HepG2 (cell line): ENCODE results near the gene ARHGEF16. TPM values are rescaled to one million over a fixed set of nuclear protein-coding genes. Genes with fewer than 3 reads are reported as not detected.

Source experiments
- ATF7-NPFF ChIP-seq: sonication (generic); formaldehyde crosslinking; IDR thresholded peaks from 2 replicates; pipeline ENCODE4 v1.8.1; 2023; ENCODE audit warnings: mild to moderate bottlenecking, low read depth, missing genetic modification reagents, moderate library complexity
- KAT7 ChIP-seq: IDR thresholded peaks from 2 replicates; pipeline ENCODE4 v1.6.1; 2018; ENCODE audit warnings: borderline replicate concordance, missing compliant biosample characterization
- KDM5A ChIP-seq: fragments of 200-600 bp; sonication (generic); IDR thresholded peaks from 2 replicates; pipeline ENCODE4 v1.7.0; 2018; ENCODE audit warnings: antibody characterized with exemption, mild to moderate bottlenecking, low read length, borderline replicate concordance
- LCORL ChIP-seq, 2 experiments: fragments of 450-650 bp in 1 of 2; sonication (generic) in 1 of 2; formaldehyde crosslinking in 1 of 2; IDR thresholded peaks; 2 replicates each; pipeline versions ENCODE4 v1.5.0 to v1.6.1; 2017 to 2020; ENCODE audit warnings: antibody characterized with exemption in 1 of 2, missing genetic modification reagents in 1 of 2
- MED13 ChIP-seq: sonication (generic); formaldehyde crosslinking; IDR thresholded peaks from 2 replicates; pipeline ENCODE4 v1.5.0; 2020; ENCODE audit warnings: missing genetic modification reagents
- RAD21 ChIP-seq: fragments of 450-650 bp; formaldehyde crosslinking; IDR thresholded peaks from 2 replicates; pipeline ENCODE4 v1.5.0; 2020; ENCODE audit warnings: mild to moderate bottlenecking
- SMC3 ChIP-seq: IDR thresholded peaks from 2 replicates; pipeline ENCODE4 v1.6.1; 2011; ENCODE audit warnings: low read length, improper control_type of control experiment
- SP1 ChIP-seq, 2 experiments: fragments of 450-650 bp in 1 of 2; sonication (generic) in 1 of 2; formaldehyde crosslinking in 1 of 2; IDR thresholded peaks; 2 replicates each; pipeline versions ENCODE4 v1.4.0 to v1.6.1; 2016 to 2020; ENCODE audit warnings: missing genetic modification reagents in 1 of 2
- SYNCRIP ChIP-seq: fragments of 200-400 bp; formaldehyde crosslinking; IDR thresholded peaks from 2 replicates; pipeline ENCODE4 v1.6.1; 2018; ENCODE audit warnings: mild to moderate bottlenecking, low read depth, low read length; ENCODE audit not compliant: insufficient read depth
- TGIF2 ChIP-seq: IDR thresholded peaks from 2 replicates; pipeline ENCODE4 v1.6.1; 2016; ENCODE audit warnings: control low read depth, missing compliant biosample characterization
- ZNF225 ChIP-seq: sonication (generic); formaldehyde crosslinking; IDR thresholded peaks from 2 replicates; pipeline ENCODE4 v1.4.0; 2020; ENCODE audit warnings: mild to moderate bottlenecking, missing genetic modification reagents
- ZNF24 ChIP-seq: fragments of 450-650 bp; IDR thresholded peaks from 2 replicates; pipeline ENCODE4 v1.6.1; 2017; ENCODE audit warnings: antibody characterized with exemption, mild to moderate bottlenecking
- ZNF30 ChIP-seq: sonication (generic); formaldehyde crosslinking; IDR thresholded peaks from 2 replicates; pipeline ENCODE4 v1.5.0; 2020; ENCODE audit warnings: mild to moderate bottlenecking, missing genetic modification reagents
- ZNF605 ChIP-seq: sonication (generic); formaldehyde crosslinking; IDR thresholded peaks from 2 replicates; pipeline ENCODE4 v1.8.0; 2022; ENCODE audit warnings: mild to moderate bottlenecking, missing genetic modification reagents
- polyA plus RNA-seq, 8 experiments: library from polyadenylated mRNA; depleted of rRNA in 3 of 8; stranded (reverse) in 7 of 8; unstranded in 1 of 8; fragments of >200 nt; fragmentation: Illumina TruSeq in 4 of 8; extraction: Trizol in 4 of 8; gene quantifications; 2 replicates each; pipeline versions ENCODE4 v1.2.1 to v1.2.3, GENCODE V29; 2011 to 2016; ENCODE audit warnings: low read depth in 4 of 8, missing spikeins in 1 of 8, mixed read lengths in 1 of 8; ENCODE audit not compliant: insufficient read depth in 1 of 8
- total RNA-seq, 5 experiments: library from RNA; depleted of rRNA; stranded (reverse); fragments of >200 nt; fragmentation: Illumina TruSeq; extraction: Trizol; gene quantifications; 2 replicates each; pipeline ENCODE4 v1.2.3, GENCODE V29; 2016; ENCODE audit warnings: low read depth in 1 of 5
- TF ChIP-seq, protein P1 (sequence below), 2 experiments: fragments of 450-650 bp in 1 of 2; sonication (generic) in 1 of 2; formaldehyde crosslinking in 1 of 2; IDR thresholded peaks; 2 replicates each; pipeline versions ENCODE4 v1.6.1 to v1.8.0; 2016 to 2022; ENCODE audit warnings: antibody characterized with exemption in 1 of 2, mild to moderate bottlenecking in 1 of 2, missing genetic modification reagents in 1 of 2
- TF ChIP-seq, protein P2 (sequence below): IDR thresholded peaks from 2 replicates; pipeline ENCODE4 v1.6.1; 2016; ENCODE audit warnings: control low read depth
- TF ChIP-seq, protein P3 (sequence below): sonication (generic); formaldehyde crosslinking; IDR thresholded peaks from 2 replicates; pipeline ENCODE4 v1.9.0; 2022; ENCODE audit warnings: low read depth, missing genetic modification reagents

The ARHGEF16 gene
- total and polyA plus RNA-seq, 2 of the 13 experiments (the other 11 are each of a cell fraction or from before 2014, with no cell fraction given), result 20.3 to 39.9 TPM

DNA sequence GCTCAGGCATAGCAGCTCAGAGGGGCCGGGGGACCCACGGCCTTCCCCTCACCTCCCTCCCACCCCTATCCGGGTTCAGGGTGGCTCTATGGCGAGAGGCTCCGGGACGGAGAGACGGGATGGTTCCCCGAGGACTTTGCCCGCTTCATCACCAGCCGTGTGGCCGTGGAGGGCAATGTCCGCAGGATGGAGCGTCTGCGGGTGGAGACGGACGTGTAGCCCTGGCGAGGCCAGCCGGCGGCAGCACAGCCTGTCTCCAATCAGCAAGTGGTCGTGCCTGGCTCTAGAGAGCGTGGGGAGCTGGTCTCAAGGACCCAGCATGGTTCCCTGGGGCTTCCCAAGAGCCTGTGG is 25.9 kb downstream of the ARHGEF16 start (continued):
- TF ChIP-seq, protein P1, sequence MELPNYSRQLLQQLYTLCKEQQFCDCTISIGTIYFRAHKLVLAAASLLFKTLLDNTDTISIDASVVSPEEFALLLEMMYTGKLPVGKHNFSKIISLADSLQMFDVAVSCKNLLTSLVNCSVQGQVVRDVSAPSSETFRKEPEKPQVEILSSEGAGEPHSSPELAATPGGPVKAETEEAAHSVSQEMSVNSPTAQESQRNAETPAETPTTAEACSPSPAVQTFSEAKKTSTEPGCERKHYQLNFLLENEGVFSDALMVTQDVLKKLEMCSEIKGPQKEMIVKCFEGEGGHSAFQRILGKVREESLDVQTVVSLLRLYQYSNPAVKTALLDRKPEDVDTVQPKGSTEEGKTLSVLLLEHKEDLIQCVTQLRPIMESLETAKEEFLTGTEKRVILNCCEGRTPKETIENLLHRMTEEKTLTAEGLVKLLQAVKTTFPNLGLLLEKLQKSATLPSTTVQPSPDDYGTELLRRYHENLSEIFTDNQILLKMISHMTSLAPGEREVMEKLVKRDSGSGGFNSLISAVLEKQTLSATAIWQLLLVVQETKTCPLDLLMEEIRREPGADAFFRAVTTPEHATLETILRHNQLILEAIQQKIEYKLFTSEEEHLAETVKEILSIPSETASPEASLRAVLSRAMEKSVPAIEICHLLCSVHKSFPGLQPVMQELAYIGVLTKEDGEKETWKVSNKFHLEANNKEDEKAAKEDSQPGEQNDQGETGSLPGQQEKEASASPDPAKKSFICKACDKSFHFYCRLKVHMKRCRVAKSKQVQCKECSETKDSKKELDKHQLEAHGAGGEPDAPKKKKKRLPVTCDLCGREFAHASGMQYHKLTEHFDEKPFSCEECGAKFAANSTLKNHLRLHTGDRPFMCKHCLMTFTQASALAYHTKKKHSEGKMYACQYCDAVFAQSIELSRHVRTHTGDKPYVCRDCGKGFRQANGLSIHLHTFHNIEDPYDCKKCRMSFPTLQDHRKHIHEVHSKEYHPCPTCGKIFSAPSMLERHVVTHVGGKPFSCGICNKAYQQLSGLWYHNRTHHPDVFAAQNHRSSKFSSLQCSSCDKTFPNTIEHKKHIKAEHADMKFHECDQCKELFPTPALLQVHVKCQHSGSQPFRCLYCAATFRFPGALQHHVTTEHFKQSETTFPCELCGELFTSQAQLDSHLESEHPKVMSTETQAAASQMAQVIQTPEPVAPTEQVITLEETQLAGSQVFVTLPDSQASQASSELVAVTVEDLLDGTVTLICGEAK (IDR thresholded peaks at IDR 0.05), result no peak
- TF ChIP-seq, protein P1 (CRISPR knock-in tag; IDR thresholded peaks at IDR 0.05), result no peak
- TF ChIP-seq SYNCRIP, result no peak
- no peak for TF ChIP-seq RAD21 (CRISPR knock-in tag)
- TF ChIP-seq KDM5A, result no peak
- TF ChIP-seq LCORL (IDR thresholded peaks at IDR 0.05), result no peak
- no peak; the same call in 1 of the 2 replicates for TF ChIP-seq LCORL (CRISPR knock-in tag; IDR thresholded peaks at IDR 0.05)
- 0 out of 2 replicates have a peak, but pooled peaks have one; percentile 31 for TF ChIP-seq ZNF605 (CRISPR knock-in tag)
- TF ChIP-seq, protein P2, sequence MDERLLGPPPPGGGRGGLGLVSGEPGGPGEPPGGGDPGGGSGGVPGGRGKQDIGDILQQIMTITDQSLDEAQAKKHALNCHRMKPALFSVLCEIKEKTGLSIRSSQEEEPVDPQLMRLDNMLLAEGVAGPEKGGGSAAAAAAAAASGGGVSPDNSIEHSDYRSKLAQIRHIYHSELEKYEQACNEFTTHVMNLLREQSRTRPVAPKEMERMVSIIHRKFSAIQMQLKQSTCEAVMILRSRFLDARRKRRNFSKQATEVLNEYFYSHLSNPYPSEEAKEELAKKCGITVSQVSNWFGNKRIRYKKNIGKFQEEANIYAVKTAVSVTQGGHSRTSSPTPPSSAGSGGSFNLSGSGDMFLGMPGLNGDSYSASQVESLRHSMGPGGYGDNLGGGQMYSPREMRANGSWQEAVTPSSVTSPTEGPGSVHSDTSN (CRISPR knock-in tag), result no peak
- TF ChIP-seq ZNF30 (CRISPR knock-in tag), result no peak
- TF ChIP-seq TGIF2, result no peak
- TF ChIP-seq, protein P3, sequence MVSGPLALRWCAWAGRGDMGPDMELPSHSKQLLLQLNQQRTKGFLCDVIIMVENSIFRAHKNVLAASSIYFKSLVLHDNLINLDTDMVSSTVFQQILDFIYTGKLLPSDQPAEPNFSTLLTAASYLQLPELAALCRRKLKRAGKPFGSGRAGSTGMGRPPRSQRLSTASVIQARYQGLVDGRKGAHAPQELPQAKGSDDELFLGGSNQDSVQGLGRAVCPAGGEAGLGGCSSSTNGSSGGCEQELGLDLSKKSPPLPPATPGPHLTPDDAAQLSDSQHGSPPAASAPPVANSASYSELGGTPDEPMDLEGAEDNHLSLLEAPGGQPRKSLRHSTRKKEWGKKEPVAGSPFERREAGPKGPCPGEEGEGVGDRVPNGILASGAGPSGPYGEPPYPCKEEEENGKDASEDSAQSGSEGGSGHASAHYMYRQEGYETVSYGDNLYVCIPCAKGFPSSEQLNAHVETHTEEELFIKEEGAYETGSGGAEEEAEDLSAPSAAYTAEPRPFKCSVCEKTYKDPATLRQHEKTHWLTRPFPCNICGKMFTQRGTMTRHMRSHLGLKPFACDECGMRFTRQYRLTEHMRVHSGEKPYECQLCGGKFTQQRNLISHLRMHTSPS, result peak; percentile 58; the same call in 1 of the 2 replicates
- TF ChIP-seq SP1 (IDR thresholded peaks at IDR 0.05), result no peak
- TF ChIP-seq SP1 (CRISPR knock-in tag; IDR thresholded peaks at IDR 0.05), result no peak
- TF ChIP-seq MED13 (CRISPR knock-in tag), result no peak
- TF ChIP-seq ZNF225 (CRISPR knock-in tag), result no peak
- TF ChIP-seq SMC3, result no peak
- 0 out of 2 replicates have a peak, but pooled peaks have one; percentile 1 for TF ChIP-seq ATF7-NPFF (CRISPR knock-in tag)
- no peak for TF ChIP-seq ZNF24
- no peak for TF ChIP-seq KAT7 (CRISPR knock-in tag)
